HG03457 (cell line): ENCODE results near the gene ZNF76.

ENCODE experiments used
- ATAC-seq: cut with Tn5 transposase; IDR thresholded peaks from one replicate; pipeline ENCODE4 v1.9.1; 2021; ENCODE audit warnings: moderate number of reproducible peaks; ENCODE audit not compliant: unreplicated experiment

Gene ZNF76

GRCh38 chr6:35265523-35265922, 6.0 kb downstream of the ZNF76 start:
- ATAC-seq = no peak

GRCh38 chr6:35267446-35267845, 7.9 kb downstream of the ZNF76 start:
- no peak for ATAC-seq

GRCh38 chr6:35267897-35268296, 8.4 kb downstream of the ZNF76 start:
- no peak for ATAC-seq

GRCh38 chr6:35272005-35272404, 12.5 kb downstream of the ZNF76 start:
- no peak for ATAC-seq

GRCh38 chr6:35273822-35274559, 14.5 kb downstream of the ZNF76 start:
- no peak for ATAC-seq

- ATAC-seq = no peak
These were observed 16.3 kb downstream of the ZNF76 start for GRCh38 chr6:35275744-35276260.

GRCh38 chr6:35278708-35279107, 19.2 kb downstream of the ZNF76 start:
- no peak for ATAC-seq

- ATAC-seq = no peak
These were observed 21.4 kb downstream of the ZNF76 start for GRCh38 chr6:35280903-35281302.

GRCh38 chr6:35282472-35282871, 22.9 kb downstream of the ZNF76 start:
- no peak for ATAC-seq

- no peak for ATAC-seq
These were observed 23.8 kb downstream of the ZNF76 start for GRCh38 chr6:35283361-35283760.

- no peak for ATAC-seq
These were observed 28.3 kb downstream of the ZNF76 start for GRCh38 chr6:35287671-35288396.

GRCh38 chr6:35288834-35289233, 29.3 kb downstream of the ZNF76 start:
- ATAC-seq = no peak

- no peak for ATAC-seq
These were observed 32.0 kb downstream of the ZNF76 start for GRCh38 chr6:35291491-35291890.

GRCh38 chr6:35292494-35292893, 33.0 kb downstream of the ZNF76 start:
- ATAC-seq = no peak

- no peak for ATAC-seq
These were observed 34.1 kb downstream of the ZNF76 start for GRCh38 chr6:35293681-35294080.

GRCh38 chr6:35294308-35294945, 34.9 kb downstream of the ZNF76 start:
- ATAC-seq = no peak

GRCh38 chr6:35295036-35295435, 35.5 kb downstream of the ZNF76 start:
- ATAC-seq = no peak

GRCh38 chr6:35295521-35296315, 36.2 kb downstream of the ZNF76 start:
- no peak for ATAC-seq

- ATAC-seq = no peak
These were observed 37.5 kb downstream of the ZNF76 start for GRCh38 chr6:35296931-35297600.
